Astrocyte (in vitro differentiated cells and primary cell): Measurements from ENCODE around the gene CPNE4. TPM values are rescaled to one million over a fixed set of nuclear protein-coding genes. Genes with fewer than 3 reads are reported as not detected.
A peak's percentile ranks its signal among the peaks of the same experiment; 100 is the strongest.

Experiments used
- DNase-seq: peaks from one replicate; pipeline ENCODE4 v3.0.0-alpha.2; 2010; ENCODE audit warnings: low read depth
- FAIRE-seq: peaks from 2 replicates; lab custom pipeline; 2011; peaks lifted over from hg19 to GRCh38; lab: Jason Lieb, UNC
- H2AFZ ChIP-seq: 2 replicates; pipeline ENCODE4 v1.6.0; 2012; ENCODE audit warnings: low read depth, low read length, inconsistent platforms
- H3K27ac ChIP-seq: 2 replicates; pipeline ENCODE4 v1.5.1; 2011; ENCODE audit warnings: low read depth, low read length, inconsistent platforms
- H3K27me3 ChIP-seq: 2 replicates; pipeline ENCODE4 v1.6.0; 2011; ENCODE audit warnings: low read length, inconsistent platforms; ENCODE audit not compliant: insufficient read depth
- H3K36me3 ChIP-seq: 2 replicates; pipeline ENCODE4 v1.5.1; 2011; ENCODE audit warnings: low read length, inconsistent platforms; ENCODE audit not compliant: insufficient read depth
- H3K4me1 ChIP-seq: 2 replicates; pipeline ENCODE4 v1.5.1; 2011; ENCODE audit warnings: low read length, inconsistent platforms; ENCODE audit not compliant: insufficient read depth
- H3K4me2 ChIP-seq: 2 replicates; pipeline ENCODE4 v1.6.0; 2012; ENCODE audit warnings: low read length, inconsistent platforms
- H3K4me3 ChIP-seq: 2 replicates; pipeline ENCODE4 v1.5.1; 2011; ENCODE audit warnings: low read depth, mild to moderate bottlenecking, low read length, inconsistent platforms; ENCODE audit not compliant: insufficient read depth
- H3K79me2 ChIP-seq: 2 replicates; pipeline ENCODE4 v1.6.0; 2012; ENCODE audit warnings: mild to moderate bottlenecking, low read length, inconsistent platforms; ENCODE audit not compliant: insufficient read depth
- H3K9ac ChIP-seq: 2 replicates; pipeline ENCODE4 v1.6.0; 2012; ENCODE audit warnings: mild to moderate bottlenecking, low read length, inconsistent platforms
- H3K9me3 ChIP-seq: 2 replicates; pipeline ENCODE4 v1.5.1; 2012; ENCODE audit warnings: low read depth, mild to moderate bottlenecking, low read length, inconsistent platforms; ENCODE audit not compliant: insufficient read depth
- H4K20me1 ChIP-seq: 2 replicates; pipeline ENCODE4 v1.6.0; 2012; ENCODE audit warnings: low read length, inconsistent platforms; ENCODE audit not compliant: insufficient read depth
- H3K27ac Mint-ChIP-seq: one replicate; pipeline ENCODE4 v1.8.0; 2021; ENCODE audit warnings: mild to moderate bottlenecking, mixed read lengths; ENCODE audit not compliant: unreplicated experiment
- H3K27me3 Mint-ChIP-seq: one replicate; pipeline ENCODE4 v1.8.0; 2021; ENCODE audit warnings: low read depth, mixed read lengths; ENCODE audit not compliant: unreplicated experiment
- H3K36me3 Mint-ChIP-seq: one replicate; pipeline ENCODE4 v1.8.0; 2021; ENCODE audit warnings: low read depth, mixed read lengths; ENCODE audit not compliant: unreplicated experiment
- H3K4me1 Mint-ChIP-seq: one replicate; pipeline ENCODE4 v1.8.0; 2021; ENCODE audit warnings: low read depth, mixed read lengths; ENCODE audit not compliant: unreplicated experiment
- H3K4me3 Mint-ChIP-seq: one replicate; pipeline ENCODE4 v1.8.0; 2021; ENCODE audit warnings: mild to moderate bottlenecking, moderate library complexity, mixed read lengths; ENCODE audit not compliant: unreplicated experiment
- H3K9me3 Mint-ChIP-seq: one replicate; pipeline ENCODE4 v1.8.0; 2021; ENCODE audit warnings: mild to moderate bottlenecking, mixed read lengths; ENCODE audit not compliant: unreplicated experiment
- EZH2 ChIP-seq: IDR thresholded peaks from 2 replicates; pipeline ENCODE4 v1.6.1; 2012; ENCODE audit warnings: mild to moderate bottlenecking, low read length, inconsistent platforms; ENCODE audit not compliant: insufficient read depth
- total RNA-seq: library from RNA; stranded (reverse); gene quantifications from 2 replicates; pipeline ENCODE4 v1.2.1, GENCODE V29; 2021
- TF ChIP-seq, protein P1 (sequence below): IDR thresholded peaks from 2 replicates; pipeline ENCODE4 v1.5.1; 2011; ENCODE audit warnings: low read depth, mild to moderate bottlenecking, inconsistent platforms, low read length, moderate library complexity; ENCODE audit not compliant: insufficient read depth

Gene CPNE4
- total RNA-seq, 1 donor from 2014 or later = 0.68 TPM

DNA sequence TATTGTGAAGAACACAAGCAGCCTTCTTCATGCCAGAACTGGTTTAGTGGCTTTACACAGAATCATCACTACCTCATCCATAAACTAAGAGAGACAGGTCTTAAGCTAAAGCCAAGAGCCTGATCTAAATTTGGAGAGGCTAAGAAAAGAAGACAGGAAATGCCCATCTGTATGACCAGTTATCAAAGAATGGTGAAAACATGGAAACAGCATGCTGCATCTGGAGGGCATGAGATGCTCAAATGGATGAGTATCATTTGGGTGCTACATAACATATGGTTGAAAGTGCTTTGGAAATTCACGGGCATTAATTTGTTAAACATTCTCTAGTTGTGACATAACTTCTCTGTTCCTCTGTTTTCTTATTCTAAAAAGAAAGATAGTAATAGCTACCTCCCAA, 112.5 kb downstream of the CPNE4 start:
- Mint-ChIP-seq H3K4me1 (peaks cover 14% of the 10 kb centered on the region), H3K27me3 (no peaks in the 10 kb centered on the region)
- H3K9ac ChIP-seq = no peak overlapping the region

DNA sequence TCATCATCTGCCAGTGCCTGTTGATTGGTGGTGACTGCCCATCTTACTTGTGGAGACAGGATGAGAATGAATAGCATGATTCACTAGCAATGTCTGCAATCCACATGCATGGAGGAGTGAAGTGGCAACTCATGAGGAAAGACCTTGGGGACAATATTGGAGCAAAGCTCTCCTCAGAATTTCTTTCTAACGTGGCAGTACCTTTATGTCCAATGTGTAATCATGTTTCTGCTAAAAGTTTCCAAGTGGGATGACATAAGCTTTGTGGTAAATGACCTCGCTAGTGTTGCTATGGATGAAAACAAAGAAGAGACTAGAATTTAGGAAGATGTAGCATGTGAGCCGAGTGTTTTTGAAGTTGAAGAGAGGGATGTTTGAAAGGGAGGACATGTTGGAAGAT, 117.8 kb downstream of the CPNE4 start:
- Histone ChIP-seq H3K27me3 (no peaks in the 10 kb centered on the region), H3K9me3 (no peaks in the 10 kb centered on the region), H3K36me3 (no peaks in the 10 kb centered on the region), H3K4me1 (no peaks in the 10 kb centered on the region), H3K27ac (no peak overlapping the region), H3K4me3 (no peak overlapping the region), H4K20me1 (no peaks in the 10 kb centered on the region), H3K9ac (no peak overlapping the region), H3K79me2 (no peaks in the 10 kb centered on the region), H3K4me2 (no peak overlapping the region), H2AFZ (no peak overlapping the region)
- FAIRE-seq (no peak), DNase-seq (no peak)
- Mint-ChIP-seq H3K4me3 (no peak overlapping the region), H3K27me3 (no peaks in the 10 kb centered on the region), H3K9me3 (no peaks in the 10 kb centered on the region), H3K27ac (peak overlapping the region; percentile 78), H3K4me1 (peaks cover 10% of the 10 kb centered on the region), H3K36me3 (no peaks in the 10 kb centered on the region)
- TF ChIP-seq, protein P1, sequence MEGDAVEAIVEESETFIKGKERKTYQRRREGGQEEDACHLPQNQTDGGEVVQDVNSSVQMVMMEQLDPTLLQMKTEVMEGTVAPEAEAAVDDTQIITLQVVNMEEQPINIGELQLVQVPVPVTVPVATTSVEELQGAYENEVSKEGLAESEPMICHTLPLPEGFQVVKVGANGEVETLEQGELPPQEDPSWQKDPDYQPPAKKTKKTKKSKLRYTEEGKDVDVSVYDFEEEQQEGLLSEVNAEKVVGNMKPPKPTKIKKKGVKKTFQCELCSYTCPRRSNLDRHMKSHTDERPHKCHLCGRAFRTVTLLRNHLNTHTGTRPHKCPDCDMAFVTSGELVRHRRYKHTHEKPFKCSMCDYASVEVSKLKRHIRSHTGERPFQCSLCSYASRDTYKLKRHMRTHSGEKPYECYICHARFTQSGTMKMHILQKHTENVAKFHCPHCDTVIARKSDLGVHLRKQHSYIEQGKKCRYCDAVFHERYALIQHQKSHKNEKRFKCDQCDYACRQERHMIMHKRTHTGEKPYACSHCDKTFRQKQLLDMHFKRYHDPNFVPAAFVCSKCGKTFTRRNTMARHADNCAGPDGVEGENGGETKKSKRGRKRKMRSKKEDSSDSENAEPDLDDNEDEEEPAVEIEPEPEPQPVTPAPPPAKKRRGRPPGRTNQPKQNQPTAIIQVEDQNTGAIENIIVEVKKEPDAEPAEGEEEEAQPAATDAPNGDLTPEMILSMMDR = no peak
- TF ChIP-seq EZH2 = no peak

More for the DNA sequence above, 112.5 kb downstream of the CPNE4 start:
- Histone ChIP-seq H4K20me1 (no peaks in the 10 kb centered on the region), H3K9me3 (no peaks in the 10 kb centered on the region), H3K4me2 (no peak overlapping the region), H3K4me1 (no peaks in the 10 kb centered on the region), H2AFZ (no peak overlapping the region), H3K27ac (no peak overlapping the region), H3K27me3 (no peaks in the 10 kb centered on the region), H3K79me2 (no peaks in the 10 kb centered on the region), H3K4me3 (no peak overlapping the region), H3K36me3 (no peaks in the 10 kb centered on the region)
- FAIRE-seq (no peak), DNase-seq (no peak)
- no peak for TF ChIP-seq EZH2
- TF ChIP-seq, protein P1 = no peak
- H3K27ac Mint-ChIP-seq = no peak overlapping the region
- no peak overlapping the region for H3K4me3 Mint-ChIP-seq
- H3K9me3 Mint-ChIP-seq = no peaks in the 10 kb centered on the region
- H3K36me3 Mint-ChIP-seq = no peaks in the 10 kb centered on the region

DNA sequence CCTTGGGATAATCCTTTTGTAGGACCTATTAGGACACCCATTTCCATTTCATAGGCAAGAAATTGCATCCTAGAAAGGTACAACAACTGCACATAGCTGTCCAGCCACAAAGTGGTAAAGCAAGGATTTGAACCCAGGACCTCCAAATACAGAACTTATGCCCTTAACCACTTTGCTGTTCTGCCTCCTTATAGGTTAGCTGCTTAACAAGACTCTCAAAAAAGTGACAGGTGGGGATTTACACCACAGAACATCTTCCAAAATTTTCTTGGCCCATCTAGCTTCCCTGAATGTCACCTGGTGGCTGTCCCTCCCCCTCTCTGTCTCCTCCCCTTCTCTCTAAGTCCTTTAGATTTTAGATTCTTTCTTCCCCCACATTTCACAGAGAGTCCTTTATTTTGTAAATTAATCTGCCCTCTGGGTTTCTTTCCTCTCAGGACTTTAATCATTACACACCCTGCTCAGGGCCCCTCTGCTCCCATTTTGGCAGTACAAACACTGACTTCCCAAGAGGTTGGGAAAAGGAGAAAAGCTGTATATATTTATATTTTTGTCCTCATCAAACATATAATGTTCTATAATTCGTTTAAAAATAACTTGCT, 120.6 kb downstream of the CPNE4 start:
- TF ChIP-seq, protein P1 = no peak
- TF ChIP-seq EZH2 = no peak
- H3K27me3 Mint-ChIP-seq = no peaks in the 10 kb centered on the region
- Histone ChIP-seq H4K20me1 (no peaks in the 10 kb centered on the region), H3K4me3 (no peak overlapping the region), H3K4me1 (no peaks in the 10 kb centered on the region), H3K79me2 (no peaks in the 10 kb centered on the region), H3K4me2 (no peak overlapping the region), H3K27ac (no peak overlapping the region), H3K36me3 (no peaks in the 10 kb centered on the region), H3K27me3 (no peaks in the 10 kb centered on the region), H3K9me3 (no peaks in the 10 kb centered on the region), H3K9ac (no peak overlapping the region), H2AFZ (no peak overlapping the region)
- no peak overlapping the region for H3K27ac Mint-ChIP-seq
- no peaks in the 10 kb centered on the region for H3K36me3 Mint-ChIP-seq
- DNase-seq (no peak), FAIRE-seq (no peak)
- peaks cover 10% of the 10 kb centered on the region for H3K4me1 Mint-ChIP-seq
- no peaks in the 10 kb centered on the region for H3K9me3 Mint-ChIP-seq
- no peak overlapping the region for H3K4me3 Mint-ChIP-seq
